Kidney glomerular epithelial cell (primary cell): Measurements from ENCODE around the gene PLCB4.

Experiments
- DNase-seq: peaks from one replicate; lab custom pipeline; 2025; lab: John Stamatoyannopoulos, UW

The PLCB4 gene

DNA sequence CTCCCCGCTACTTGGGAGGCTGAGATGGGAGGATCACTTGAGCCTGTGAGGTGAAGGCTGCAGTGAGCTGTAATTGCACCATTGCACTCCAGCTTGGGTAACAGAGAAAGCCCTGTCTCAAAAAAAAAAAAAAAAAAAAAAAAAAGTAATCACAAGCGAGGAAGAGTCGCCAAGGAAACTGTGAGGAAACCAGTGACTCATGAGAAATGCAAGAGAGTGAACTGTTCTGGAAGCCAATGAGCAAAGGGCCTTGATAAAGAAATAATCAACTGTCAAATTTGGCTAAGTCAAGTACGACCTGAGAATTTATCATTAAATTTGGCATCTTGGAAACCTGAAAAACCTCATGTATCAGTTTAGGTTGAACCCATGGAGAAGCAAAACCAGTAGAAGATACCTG is 429.4 kb downstream of the PLCB4 start:
- no peak for DNase-seq

- no peak for DNase-seq
These were observed 430.4 kb downstream of the PLCB4 start for GRCh38 chr20:9499126-9499899.

- no peak for DNase-seq
These were observed 431.2 kb downstream of the PLCB4 start for GRCh38 chr20:9500121-9500520.

DNA sequence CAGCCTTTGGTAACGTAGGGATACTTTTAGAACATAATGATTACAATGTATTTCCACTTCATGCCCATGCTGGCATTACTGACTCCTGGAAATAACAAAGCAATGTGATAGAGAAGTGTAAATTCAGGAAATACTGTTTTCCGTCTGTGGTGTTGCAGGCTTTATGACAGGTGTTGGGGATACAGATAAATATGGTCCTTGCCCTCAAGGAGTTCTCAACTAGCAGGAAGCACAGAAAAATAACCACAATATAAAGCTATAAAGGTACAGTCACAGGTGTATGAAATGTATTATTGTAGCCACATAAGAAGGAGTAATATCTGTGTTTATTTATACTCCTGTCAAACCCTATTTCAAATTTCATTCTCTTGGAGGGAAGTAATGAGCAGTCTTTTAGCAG is 432.6 kb downstream of the PLCB4 start:
- no peak for DNase-seq

GRCh38 chr20:9503526-9504245 is 434.8 kb downstream of the PLCB4 start:
- peak; percentile 20 for DNase-seq

DNA sequence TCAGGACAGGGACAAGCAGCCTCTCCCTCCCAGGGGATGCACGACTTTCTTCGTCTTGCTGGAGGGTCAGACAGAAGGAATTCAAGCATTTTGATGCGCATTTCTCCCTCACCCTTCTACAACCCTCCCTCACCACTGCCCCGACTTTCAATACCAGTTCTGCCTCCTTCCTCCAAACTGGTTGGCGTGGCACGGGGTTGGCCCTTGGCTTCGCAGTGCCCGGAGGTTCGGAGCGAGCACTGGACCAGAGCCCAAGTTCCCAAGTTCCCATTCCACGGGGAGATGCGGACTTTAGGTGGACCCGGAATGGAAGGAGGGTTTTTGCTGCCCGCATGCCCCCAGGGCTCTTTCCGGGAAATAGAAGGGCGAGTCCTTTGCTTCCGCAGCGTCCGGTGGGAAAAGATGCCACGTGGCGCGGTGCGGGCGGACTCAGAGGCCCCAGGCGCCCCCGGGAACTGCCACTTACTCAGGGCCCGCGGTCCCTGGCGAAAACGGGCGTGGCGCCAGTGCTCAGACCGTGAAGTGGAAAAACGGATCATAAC is 437.5 kb downstream of the PLCB4 start:
- DNase-seq: no peak

GRCh38 chr20:9506964-9507369 is 438.1 kb downstream of the PLCB4 start:
- no peak for DNase-seq

- no peak for DNase-seq
These were observed 438.8 kb downstream of the PLCB4 start for GRCh38 chr20:9507544-9508239.

DNA sequence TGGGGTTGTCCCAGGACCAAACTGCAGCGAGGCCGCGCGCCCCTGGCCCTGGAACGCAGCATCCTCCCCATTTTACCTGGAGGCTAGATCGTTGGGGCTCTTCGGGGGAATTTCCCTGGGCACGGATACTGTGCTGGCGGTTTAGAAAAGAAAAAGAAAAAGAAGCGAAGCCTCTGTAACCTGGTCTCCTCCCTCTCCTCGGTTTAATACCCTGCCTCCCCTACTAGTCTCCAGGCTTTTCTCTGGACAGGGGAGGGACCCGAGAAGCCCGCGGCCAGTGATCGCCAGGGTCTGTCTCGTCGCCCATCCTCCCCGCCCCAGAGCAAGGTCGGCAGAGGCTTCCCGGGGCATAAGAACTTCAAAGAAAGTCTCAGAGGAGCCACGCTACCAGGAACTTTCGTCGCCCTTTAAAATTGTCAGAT is 439.4 kb downstream of the PLCB4 start:
- no peak for DNase-seq

DNA sequence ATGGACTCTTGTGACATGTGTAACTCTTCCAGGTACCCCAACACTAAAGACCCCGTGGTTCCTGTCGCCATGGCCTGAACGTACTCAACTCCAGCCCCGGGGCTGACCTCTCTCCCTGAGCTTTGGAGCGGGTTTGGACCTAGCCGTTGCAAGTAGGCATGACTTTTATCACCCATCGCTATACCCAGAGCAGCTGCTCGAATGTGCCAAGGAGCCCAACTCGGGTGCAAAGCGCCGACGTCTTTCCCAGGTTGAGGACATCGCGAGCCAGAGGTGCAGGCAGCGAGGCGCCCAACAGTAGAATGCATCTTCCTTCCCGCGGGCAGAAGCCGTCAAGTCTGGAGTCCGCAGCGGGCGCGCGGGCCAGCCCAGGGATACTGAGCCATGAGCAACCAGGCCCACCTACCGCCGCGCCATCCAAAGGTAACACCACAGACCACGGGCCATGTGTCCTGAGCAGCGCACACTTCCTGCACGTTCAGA is 439.9 kb downstream of the PLCB4 start:
- no peak for DNase-seq

DNA sequence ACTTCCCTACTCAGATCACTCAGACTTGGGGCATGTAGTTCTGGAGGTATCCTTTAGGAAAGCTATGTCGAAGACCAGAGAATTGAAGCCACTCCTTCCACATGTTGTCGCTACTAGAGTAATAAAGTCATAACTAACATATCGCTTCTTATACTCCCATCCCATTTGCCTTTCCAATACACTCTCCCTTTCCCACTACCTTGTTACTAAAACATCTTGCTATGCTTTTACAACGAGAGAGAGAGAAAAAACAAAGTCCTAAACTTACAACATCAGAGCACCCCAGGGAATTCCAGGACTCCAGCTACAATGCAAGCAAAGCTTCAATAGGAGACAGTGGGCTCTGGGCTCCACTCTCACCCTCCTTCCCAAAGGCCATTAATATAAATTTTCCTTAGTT is 440.4 kb downstream of the PLCB4 start:
- no peak for DNase-seq

DNA sequence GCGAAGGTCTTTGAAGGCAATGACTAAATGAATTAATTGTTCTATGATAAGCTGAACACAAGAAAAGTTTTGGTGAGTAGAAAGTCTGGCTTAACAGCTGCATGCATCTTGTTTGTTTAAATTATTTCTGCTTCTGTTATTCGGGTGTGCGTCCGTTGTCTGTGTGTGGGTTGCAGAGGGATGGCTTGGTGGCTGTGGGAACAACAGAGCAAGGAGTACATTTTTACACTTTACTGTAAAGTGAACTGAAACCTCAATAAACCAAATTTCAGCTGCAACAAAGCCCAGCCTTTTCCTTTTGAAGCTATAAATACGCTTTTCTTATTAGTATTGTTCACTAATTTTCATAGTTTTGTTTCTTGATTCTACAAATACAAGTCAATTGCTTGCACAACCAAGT is 442.0 kb downstream of the PLCB4 start:
- DNase-seq: no peak

DNA sequence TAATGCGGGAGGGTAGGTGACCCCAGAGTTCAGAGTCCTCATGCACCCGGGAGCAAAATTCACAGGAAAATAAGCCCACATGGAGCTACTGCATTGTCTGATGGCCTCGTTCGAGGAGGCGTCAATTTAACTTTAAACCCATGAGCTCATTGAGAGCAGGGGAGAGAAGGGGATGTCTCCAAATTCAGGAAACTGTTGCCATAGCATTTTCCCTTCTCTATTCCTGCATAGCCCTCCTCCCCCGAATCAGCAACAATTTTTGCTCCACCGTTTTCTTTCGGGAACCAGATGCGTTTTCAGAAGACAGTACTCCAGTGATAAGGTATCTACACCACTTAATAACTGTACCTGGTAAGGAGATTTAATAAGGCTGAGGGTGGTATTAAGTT is 445.2 kb downstream of the PLCB4 start:
- no peak for DNase-seq

DNA sequence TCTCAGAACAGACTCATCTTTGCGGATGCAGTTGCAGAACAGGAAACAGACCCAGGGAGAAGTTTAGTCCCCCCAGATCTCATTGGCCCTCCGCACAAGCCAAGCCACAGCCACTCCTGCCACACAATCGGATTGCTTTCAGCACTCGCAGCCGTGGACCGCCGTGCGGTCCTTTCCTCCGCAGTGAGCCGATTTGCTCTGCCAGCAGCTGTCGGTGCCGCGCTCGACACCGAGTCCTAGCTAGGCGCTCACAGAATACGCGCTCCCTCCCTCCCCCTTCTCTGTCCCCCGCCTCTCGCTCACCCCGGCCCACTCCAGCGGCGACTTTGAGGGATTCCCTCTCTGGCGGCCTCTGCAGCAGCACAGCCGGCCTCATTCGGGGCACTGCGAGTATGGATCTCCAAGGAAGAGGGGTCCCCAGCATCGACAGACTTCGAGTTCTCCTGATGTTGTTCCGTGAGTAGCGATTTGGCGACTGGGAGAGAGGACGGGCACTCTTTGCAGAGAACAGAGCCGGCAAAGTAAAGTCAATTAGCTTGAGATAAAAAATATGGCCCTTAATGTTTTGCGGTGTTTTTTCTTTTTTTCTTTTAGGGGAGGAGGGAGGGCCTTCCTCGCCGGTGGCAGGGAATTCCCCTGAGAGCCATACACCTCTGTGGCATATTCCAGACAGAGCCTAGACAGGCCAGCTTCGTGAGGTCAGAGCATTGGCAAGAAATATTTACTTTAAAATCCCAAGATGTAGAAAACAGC is 445.8 kb downstream of the PLCB4 start, which contains the start of gene LAMP5:
Gene LAMP5 (plus strand): TSS at position 130 of the 753 bp plus-strand sequence. CDS start 263 bp downstream, at position 393.
- DNase-seq: no peak

DNA sequence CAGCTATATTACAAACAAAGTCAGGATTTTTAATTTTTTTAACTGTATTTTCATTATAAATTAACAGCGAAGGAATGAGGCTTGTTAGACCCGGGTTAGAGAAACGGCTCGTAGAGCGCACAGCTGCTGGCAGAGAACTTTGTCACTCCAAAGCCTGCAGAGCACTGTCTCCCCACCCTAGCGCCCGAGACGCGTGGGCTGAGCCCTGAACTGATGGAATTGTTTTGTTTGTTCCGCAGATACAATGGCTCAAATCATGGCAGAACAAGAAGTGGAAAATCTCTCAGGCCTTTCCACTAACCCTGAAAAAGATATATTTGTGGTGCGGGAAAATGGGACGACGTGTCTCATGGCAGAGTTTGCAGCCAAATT is 446.3 kb downstream of the PLCB4 start:
- DNase-seq: no peak

GRCh38 chr20:9515741-9516233 is 446.9 kb downstream of the PLCB4 start:
- DNase-seq: no peak

- DNase-seq: no peak
These were observed 447.5 kb downstream of the PLCB4 start for GRCh38 chr20:9516234-9516871.

DNA sequence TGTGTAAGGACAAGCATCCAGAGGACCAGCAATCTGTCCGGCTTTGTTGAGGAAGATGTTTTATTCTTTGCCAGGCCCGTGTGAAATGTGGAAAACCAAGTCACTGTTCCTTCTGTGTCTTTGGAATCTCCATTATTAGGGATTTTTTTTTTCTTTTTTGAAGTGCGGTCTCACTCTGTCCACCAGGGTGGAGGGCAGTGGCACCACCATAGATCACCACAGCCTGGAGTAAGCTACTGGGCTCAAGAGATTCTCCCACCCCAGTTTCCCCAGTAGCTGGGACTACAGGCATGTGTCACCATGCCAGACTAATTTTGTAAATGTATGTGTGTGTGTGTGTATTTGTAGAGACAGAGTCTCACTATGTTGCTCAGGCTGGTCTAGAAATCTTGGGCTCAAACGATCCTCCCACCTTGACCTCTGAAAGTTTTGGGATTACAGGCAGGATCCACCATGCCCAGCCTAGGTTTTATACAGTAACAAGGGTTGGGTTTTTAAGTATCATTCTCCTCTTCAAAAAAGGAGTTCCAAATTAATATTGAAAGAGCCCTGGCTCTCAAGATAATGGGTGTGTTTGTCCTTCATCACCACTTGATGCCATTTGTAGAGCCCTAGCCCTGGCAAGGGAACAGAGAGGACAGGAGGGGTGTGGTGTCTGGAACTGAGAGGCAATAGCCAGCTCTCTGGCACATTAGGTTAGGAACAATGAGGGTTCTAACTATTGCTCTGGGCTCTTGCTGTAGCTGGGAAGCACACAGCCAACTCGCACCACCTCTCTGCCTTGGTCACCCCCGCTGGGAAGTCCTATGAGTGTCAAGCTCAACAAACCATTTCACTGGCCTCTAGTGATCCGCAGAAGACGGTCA is 448.6 kb downstream of the PLCB4 start:
- DNase-seq: no peak

GRCh38 chr20:9518576-9519175 is 449.8 kb downstream of the PLCB4 start:
- DNase-seq: no peak

DNA sequence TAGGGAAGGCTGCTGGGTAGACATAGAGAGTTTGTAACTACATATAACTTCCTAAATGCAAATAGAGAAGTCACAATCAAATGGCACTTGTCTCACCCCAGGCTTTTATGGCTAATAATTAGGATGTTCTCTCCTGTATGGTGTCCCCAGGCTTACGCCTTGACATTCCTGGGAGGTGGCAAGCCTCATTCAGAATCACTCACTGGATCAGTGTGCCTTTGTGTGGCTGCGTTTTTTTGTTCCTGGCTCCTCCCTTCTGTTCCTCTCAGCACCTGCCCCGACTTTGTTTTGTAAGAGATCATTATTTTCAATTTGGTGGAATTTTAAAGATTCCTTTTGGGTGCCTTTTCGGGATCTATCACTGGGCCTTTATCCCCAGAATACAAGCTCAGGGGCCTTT is 451.2 kb downstream of the PLCB4 start:
- DNase-seq: no peak
